H9 (cell line): ENCODE measurements around the gene MYO1E. TPM values are rescaled to one million over a fixed set of nuclear protein-coding genes. Genes with fewer than 3 reads are reported as not detected.
A peak's percentile ranks its signal among the peaks of the same experiment; 100 is the strongest.

ENCODE experiments used
- DNase-seq: peaks from one replicate; pipeline ENCODE4 v3.0.0-alpha.2; 2017
- H2AFZ ChIP-seq: one replicate; pipeline ENCODE4 v1.6.1; 2013; ENCODE audit warnings: mild to moderate bottlenecking, low read length, control low read depth, moderate library complexity
- H2AK5ac ChIP-seq: 2 replicates; pipeline ENCODE4 v1.6.1; 2013; ENCODE audit warnings: low read length, control low read depth, mixed read lengths; ENCODE audit not compliant: insufficient read length
- H2BK120ac ChIP-seq: one replicate; pipeline ENCODE4 v1.6.1; 2013; ENCODE audit warnings: low read depth, mild to moderate bottlenecking, low read length, control low read depth, inconsistent platforms; ENCODE audit not compliant: poor library complexity, severe bottlenecking
- H2BK12ac ChIP-seq: 2 replicates; pipeline ENCODE4 v1.6.1; 2013; ENCODE audit warnings: low read length, control low read depth, mixed read lengths, low read depth; ENCODE audit not compliant: insufficient read length
- H2BK15ac ChIP-seq: 2 replicates; pipeline ENCODE4 v1.6.1; 2013; ENCODE audit warnings: low read depth, low read length, control low read depth
- H2BK20ac ChIP-seq: one replicate; pipeline ENCODE4 v1.6.1; 2013; ENCODE audit warnings: low read depth, mild to moderate bottlenecking, low read length, control low read depth, inconsistent platforms; ENCODE audit not compliant: poor library complexity, severe bottlenecking
- H2BK5ac ChIP-seq: 2 replicates; pipeline ENCODE4 v1.6.1; 2013; ENCODE audit warnings: low read length, control low read depth, mixed read lengths; ENCODE audit not compliant: insufficient read length
- H3K14ac ChIP-seq: 2 replicates; pipeline ENCODE4 v1.6.1; 2013; ENCODE audit warnings: low read length, control low read depth; ENCODE audit not compliant: insufficient read depth
- H3K18ac ChIP-seq: 2 replicates; pipeline ENCODE4 v1.6.1; 2013; ENCODE audit warnings: low read depth, mild to moderate bottlenecking, mixed read lengths, low read length, control low read depth; ENCODE audit not compliant: insufficient read length
- H3K23ac ChIP-seq: 2 replicates; pipeline ENCODE4 v1.6.1; 2013; ENCODE audit warnings: low read length, control low read depth, mixed read lengths, low read depth; ENCODE audit not compliant: insufficient read length
- H3K23me2 ChIP-seq: 2 replicates; pipeline ENCODE4 v1.6.1; 2013; ENCODE audit warnings: low read depth, mild to moderate bottlenecking, mixed read lengths, low read length, control low read depth; ENCODE audit not compliant: insufficient read length, poor library complexity, severe bottlenecking
- H3K27ac ChIP-seq: 2 replicates; pipeline ENCODE4 v1.5.1; 2013; ENCODE audit warnings: low read length, control low read depth, mixed read lengths, low read depth; ENCODE audit not compliant: insufficient read length
- H3K27me3 ChIP-seq: 2 replicates; pipeline ENCODE4 v1.6.1; 2013; ENCODE audit warnings: low read length, control low read depth, inconsistent platforms; ENCODE audit not compliant: insufficient read depth
- H3K4ac ChIP-seq: 2 replicates; pipeline ENCODE4 v1.6.1; 2013; ENCODE audit warnings: low read depth, mild to moderate bottlenecking, control low read depth, inconsistent platforms, low read length, moderate library complexity
- H3K4me1 ChIP-seq: 2 replicates; pipeline ENCODE4 v1.6.1; 2013; ENCODE audit warnings: low read length, control low read depth, inconsistent platforms; ENCODE audit not compliant: insufficient read depth
- H3K4me2 ChIP-seq: 2 replicates; pipeline ENCODE4 v1.6.1; 2013; ENCODE audit warnings: low read length, control low read depth, mixed read lengths; ENCODE audit not compliant: insufficient read length, insufficient read depth
- H3K56ac ChIP-seq: 2 replicates; pipeline ENCODE4 v1.6.1; 2013; ENCODE audit warnings: low read depth, mild to moderate bottlenecking, mixed read lengths, low read length, control low read depth; ENCODE audit not compliant: insufficient read length
- H3K79me1 ChIP-seq: 2 replicates; pipeline ENCODE4 v1.6.1; 2013; ENCODE audit warnings: low read depth, mild to moderate bottlenecking, moderate library complexity, low read length, control low read depth, inconsistent platforms; ENCODE audit not compliant: insufficient read depth, poor library complexity, severe bottlenecking
- H3K79me2 ChIP-seq: 2 replicates; pipeline ENCODE4 v1.6.1; 2013; ENCODE audit warnings: low read length, control low read depth, inconsistent platforms; ENCODE audit not compliant: insufficient read depth
- H3K9ac ChIP-seq: 2 replicates; pipeline ENCODE4 v1.6.1; 2013; ENCODE audit warnings: low read length, control low read depth, mixed read lengths; ENCODE audit not compliant: insufficient read length; ENCODE audit errors: extremely low read depth
- H3K9me3 ChIP-seq: one replicate; pipeline ENCODE4 v1.6.1; 2013; ENCODE audit warnings: low read depth, low read length, inconsistent platforms; ENCODE audit not compliant: control insufficient read depth
- H3T11ph ChIP-seq: one replicate; pipeline ENCODE4 v1.6.1; 2013; ENCODE audit warnings: mild to moderate bottlenecking, low read length, control low read depth, inconsistent platforms
- H4K20me1 ChIP-seq: one replicate; pipeline ENCODE4 v1.6.1; 2013; ENCODE audit not compliant: control insufficient read depth, insufficient read length, insufficient read depth
- H4K5ac ChIP-seq: 2 replicates; pipeline ENCODE4 v1.6.1; 2013; ENCODE audit warnings: low read depth, mild to moderate bottlenecking, mixed read lengths, low read length, control low read depth; ENCODE audit not compliant: insufficient read length
- H4K8ac ChIP-seq: replicated peaks from 2 replicates; pipeline ENCODE4 v1.6.1; 2013; ENCODE audit warnings: low read length, control low read depth, mixed read lengths, low read depth; ENCODE audit not compliant: insufficient read length
- H4K91ac ChIP-seq: 2 replicates; pipeline ENCODE4 v1.6.1; 2013; ENCODE audit warnings: low read depth, mild to moderate bottlenecking, moderate library complexity, mixed read lengths, low read length, control low read depth; ENCODE audit not compliant: insufficient read length
- H3K27ac Mint-ChIP-seq, 3 experiments: 2 replicates in 2 of 3; 3 replicates in 1 of 3; pipeline ENCODE4 v1.8.0; 2020 to 2021; ENCODE audit warnings: mixed read lengths in 3 of 3, mild to moderate bottlenecking in 1 of 3, moderate library complexity in 1 of 3
- H3K27me3 Mint-ChIP-seq: 2 replicates; pipeline ENCODE4 v1.8.0; 2021; ENCODE audit warnings: low read depth, mild to moderate bottlenecking, moderate library complexity, mixed read lengths
- H3K36me3 Mint-ChIP-seq, 3 experiments: 2 replicates in 2 of 3; 3 replicates in 1 of 3; pipeline ENCODE4 v1.8.0; 2020 to 2021; ENCODE audit warnings: low read depth in 3 of 3, mixed read lengths in 3 of 3; ENCODE audit not compliant: insufficient read depth in 1 of 3
- H3K4me1 Mint-ChIP-seq, 2 experiments: 2 replicates each; pipeline ENCODE4 v1.8.0; 2020; ENCODE audit warnings: mixed read lengths in 2 of 2
- H3K4me3 Mint-ChIP-seq, 2 experiments: 2 replicates in 1 of 2; 3 replicates in 1 of 2; pipeline ENCODE4 v1.8.0; 2020 to 2021; ENCODE audit warnings: mild to moderate bottlenecking in 2 of 2, mixed read lengths in 2 of 2, moderate library complexity in 1 of 2
- H3K9me3 Mint-ChIP-seq, 2 experiments: 2 replicates in 1 of 2; 3 replicates in 1 of 2; pipeline ENCODE4 v1.8.0; 2020; ENCODE audit warnings: mild to moderate bottlenecking in 2 of 2, mixed read lengths in 2 of 2, moderate library complexity in 1 of 2
- WGBS: extraction: QIAGEN DNeasy Blood & Tissue Kit; methylation state at CpG from one replicate; pipeline ENCODE4 v1.1.7; 2013; ENCODE audit warnings: missing lambda C conversion rate, low lambda C conversion rate, mixed read lengths; ENCODE audit not compliant: insufficient read length; ENCODE audit errors: extremely low coverage; 5-methylcytosine and 5-hydroxymethylcytosine counted together
- total RNA-seq: library from RNA; stranded (reverse); gene quantifications from 2 replicates; pipeline ENCODE4 v1.2.1, GENCODE V29; 2021
- TF ChIP-seq, protein P1 (sequence below): fragments of 200-600 bp; sonication (generic); conservative IDR thresholded peaks from 3 replicates; pipeline ENCODE4 v1.8.0; 2021; ENCODE audit warnings: antibody characterized with exemption, mild to moderate bottlenecking

Gene MYO1E
- total RNA-seq, 1 experiment from 2014 or later, result 235 TPM

GRCh38 chr15:59309405-59309804 lies 63.3 kb downstream of the MYO1E start:
- H3K4me1 Mint-ChIP-seq, result peaks cover 30 to 35% of the 10 kb centered on the region in 2 experiments

More at GRCh38 chr15:59309405-59309804, 63.3 kb downstream of the MYO1E start:
- no peaks in the 10 kb centered on the region; a peak in 1 of 7 replicates for H3K36me3 Mint-ChIP-seq
- H3K9ac ChIP-seq, result no peak overlapping the region
- H2BK15ac ChIP-seq, result no peak overlapping the region
- no peaks in the 10 kb centered on the region for H3K9me3 Mint-ChIP-seq
- no peak overlapping the region for H3K56ac ChIP-seq
- no peak for DNase-seq
- no peaks in the 10 kb centered on the region for H3K27me3 ChIP-seq
- WGBS, result no CpG with 5 or more reads among the region's 5 CpGs
- no peak overlapping the region for H2BK5ac ChIP-seq
- H3K79me2 ChIP-seq, result no peaks in the 10 kb centered on the region
- H2AFZ ChIP-seq, result no peak overlapping the region
- no peaks in the 10 kb centered on the region for H3K27me3 Mint-ChIP-seq
- H4K8ac ChIP-seq, result no peak overlapping the region
- H3K27ac ChIP-seq, result no peak overlapping the region
- H2BK120ac ChIP-seq, result no peak overlapping the region
- H3K4me3 Mint-ChIP-seq, result no peak overlapping the region
- no peak overlapping the region for H3K23ac ChIP-seq
- H3K27ac Mint-ChIP-seq, result peak overlapping the region in 2 of 3 experiments; percentile 3 to 59; a peak in 1 of 7 replicates
- TF ChIP-seq, protein P1, sequence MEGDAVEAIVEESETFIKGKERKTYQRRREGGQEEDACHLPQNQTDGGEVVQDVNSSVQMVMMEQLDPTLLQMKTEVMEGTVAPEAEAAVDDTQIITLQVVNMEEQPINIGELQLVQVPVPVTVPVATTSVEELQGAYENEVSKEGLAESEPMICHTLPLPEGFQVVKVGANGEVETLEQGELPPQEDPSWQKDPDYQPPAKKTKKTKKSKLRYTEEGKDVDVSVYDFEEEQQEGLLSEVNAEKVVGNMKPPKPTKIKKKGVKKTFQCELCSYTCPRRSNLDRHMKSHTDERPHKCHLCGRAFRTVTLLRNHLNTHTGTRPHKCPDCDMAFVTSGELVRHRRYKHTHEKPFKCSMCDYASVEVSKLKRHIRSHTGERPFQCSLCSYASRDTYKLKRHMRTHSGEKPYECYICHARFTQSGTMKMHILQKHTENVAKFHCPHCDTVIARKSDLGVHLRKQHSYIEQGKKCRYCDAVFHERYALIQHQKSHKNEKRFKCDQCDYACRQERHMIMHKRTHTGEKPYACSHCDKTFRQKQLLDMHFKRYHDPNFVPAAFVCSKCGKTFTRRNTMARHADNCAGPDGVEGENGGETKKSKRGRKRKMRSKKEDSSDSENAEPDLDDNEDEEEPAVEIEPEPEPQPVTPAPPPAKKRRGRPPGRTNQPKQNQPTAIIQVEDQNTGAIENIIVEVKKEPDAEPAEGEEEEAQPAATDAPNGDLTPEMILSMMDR, result no peak
- no peaks in the 10 kb centered on the region for H3K23me2 ChIP-seq
- H3K79me1 ChIP-seq, result no peaks in the 10 kb centered on the region
- H3K18ac ChIP-seq, result no peak overlapping the region
- no peaks in the 10 kb centered on the region for H4K20me1 ChIP-seq
- H3T11ph ChIP-seq, result no peak overlapping the region
- no peak overlapping the region for H3K4me2 ChIP-seq
- no peak overlapping the region for H2AK5ac ChIP-seq
- H3K4me1 ChIP-seq, result no peaks in the 10 kb centered on the region; the same call in 1 of the 2 replicates
- H4K5ac ChIP-seq, result no peak overlapping the region
- no peak overlapping the region for H2BK12ac ChIP-seq
- H3K4ac ChIP-seq, result no peak overlapping the region
- no peak overlapping the region for H3K14ac ChIP-seq
- H3K9me3 ChIP-seq, result no peaks in the 10 kb centered on the region
- no peak overlapping the region for H4K91ac ChIP-seq
- H2BK20ac ChIP-seq, result no peak overlapping the region
